ENCODE data around the gene ROPN1L. TPM values are rescaled to one million over a fixed set of nuclear protein-coding genes. Genes with fewer than 3 reads are reported as not detected.
A peak's percentile ranks its signal among the peaks of the same experiment; 100 is the strongest.

The ROPN1L gene
- total RNA-seq, 2 donors from 2014 or later = 4.7 to 5.3 TPM

DNA sequence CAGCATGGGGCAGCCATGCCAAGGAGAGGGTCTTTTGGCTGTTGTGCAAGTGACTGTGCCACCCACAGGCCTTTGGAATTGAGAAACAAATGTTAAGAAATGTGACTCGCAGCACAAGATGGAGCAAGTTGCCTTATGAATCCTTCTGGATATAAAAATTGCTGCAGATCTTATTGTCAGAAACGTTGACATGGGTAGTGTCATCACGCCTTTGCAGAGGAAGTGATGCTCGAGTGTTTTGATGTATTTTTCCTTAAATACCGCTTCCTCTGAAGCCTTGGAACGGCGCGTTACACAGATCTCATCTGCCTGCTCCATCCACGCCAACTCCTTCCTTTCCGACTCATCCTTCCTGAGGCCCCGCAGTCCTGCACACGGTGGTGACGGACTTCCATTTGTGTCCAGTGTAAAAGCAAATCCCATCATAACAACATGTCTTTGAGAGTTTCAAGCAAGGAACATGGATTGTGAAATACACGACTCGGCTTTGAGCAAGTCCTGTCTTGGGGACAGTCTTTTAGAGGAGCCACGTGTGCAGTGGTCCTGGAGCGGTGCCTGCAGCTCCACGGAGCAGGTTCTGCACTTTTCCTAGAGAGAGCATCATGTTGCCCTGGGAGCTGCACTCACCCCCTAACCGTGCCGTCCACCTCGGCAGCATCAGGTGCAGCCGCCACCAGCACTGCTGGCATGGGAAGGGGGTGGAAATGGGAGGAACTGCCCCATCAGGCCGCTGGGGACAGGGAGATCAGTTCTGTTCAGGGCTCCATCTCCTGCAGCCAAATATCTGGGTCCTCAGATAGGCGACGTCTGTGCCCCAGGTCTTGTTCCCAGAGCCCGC, 15.1 kb downstream of the ROPN1L start:
- peak overlapping the region; percentile 51 for H3K27ac Mint-ChIP-seq
- H3K4me3 Mint-ChIP-seq = peak overlapping the region; percentile 9

DNA sequence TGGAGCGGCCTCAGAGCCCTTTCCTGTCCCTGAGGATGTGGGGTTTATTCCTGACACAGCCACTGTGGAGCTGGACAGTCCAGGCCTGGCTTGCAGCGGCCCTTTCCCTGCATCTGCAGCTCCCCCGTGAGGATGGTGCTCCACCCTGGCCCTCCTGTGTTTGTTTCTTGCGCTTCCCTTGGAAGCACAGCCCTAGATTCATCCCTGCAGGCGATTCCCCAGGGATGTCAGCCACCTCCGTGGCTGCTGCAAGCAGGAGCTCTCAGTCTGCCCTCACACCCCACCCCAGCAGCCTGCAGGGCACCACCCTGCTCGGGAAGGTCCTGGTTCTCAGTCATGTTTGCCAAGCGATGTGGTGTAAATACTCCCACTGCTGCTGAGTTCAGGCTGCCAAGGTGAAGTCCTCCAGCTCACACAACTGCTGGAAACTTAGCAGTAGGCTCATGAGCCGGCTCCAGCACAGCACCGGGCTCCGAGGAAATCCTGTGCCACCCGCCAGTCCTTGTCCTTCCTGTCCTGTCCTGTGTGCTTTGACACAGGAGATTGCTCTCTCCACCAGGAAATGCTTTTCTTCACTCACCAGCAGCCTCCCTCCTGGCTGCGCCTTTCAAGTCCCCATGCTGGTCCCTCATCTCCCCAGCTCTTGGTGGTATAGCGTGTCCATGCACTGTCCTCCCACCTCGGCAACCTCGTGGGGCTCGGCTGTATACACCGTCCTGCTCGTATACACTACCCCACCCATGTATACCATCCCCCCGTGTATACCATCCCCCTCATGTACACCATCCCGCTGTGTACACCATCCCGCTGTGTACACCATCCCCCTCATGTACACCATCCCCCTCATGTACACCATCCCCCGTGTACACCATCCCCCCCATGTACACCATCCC, 16.2 kb downstream of the ROPN1L start:
- no peak overlapping the region for H3K27ac Mint-ChIP-seq
- peaks cover 4% of the 10 kb centered on the region for H3K27me3 Mint-ChIP-seq
- DNase-seq = no peak
- H3K9me3 ChIP-seq (ENCODE audit: control insufficient read depth, low read length, poor library complexity, severe bottlenecking) = no peaks in the 10 kb centered on the region
- no peak for ATAC-seq
- no peak overlapping the region for H3K4me3 Mint-ChIP-seq
- H3K36me3 Mint-ChIP-seq (ENCODE audit: low read depth) = peaks cover 4% of the 10 kb centered on the region
- peaks cover 12% of the 10 kb centered on the region for H3K4me1 Mint-ChIP-seq

More for the DNA sequence above, 15.1 kb downstream of the ROPN1L start:
- Mint-ChIP-seq H3K27me3 (peaks cover 4% of the 10 kb centered on the region), H3K4me1 (peaks cover 19% of the 10 kb centered on the region), H3K36me3 (ENCODE audit: low read depth) (peaks cover 4% of the 10 kb centered on the region)
- no peaks in the 10 kb centered on the region for H3K9me3 ChIP-seq (ENCODE audit: control insufficient read depth, low read length, poor library complexity, severe bottlenecking)
- ATAC-seq (no peak), DNase-seq (no peak)

DNA sequence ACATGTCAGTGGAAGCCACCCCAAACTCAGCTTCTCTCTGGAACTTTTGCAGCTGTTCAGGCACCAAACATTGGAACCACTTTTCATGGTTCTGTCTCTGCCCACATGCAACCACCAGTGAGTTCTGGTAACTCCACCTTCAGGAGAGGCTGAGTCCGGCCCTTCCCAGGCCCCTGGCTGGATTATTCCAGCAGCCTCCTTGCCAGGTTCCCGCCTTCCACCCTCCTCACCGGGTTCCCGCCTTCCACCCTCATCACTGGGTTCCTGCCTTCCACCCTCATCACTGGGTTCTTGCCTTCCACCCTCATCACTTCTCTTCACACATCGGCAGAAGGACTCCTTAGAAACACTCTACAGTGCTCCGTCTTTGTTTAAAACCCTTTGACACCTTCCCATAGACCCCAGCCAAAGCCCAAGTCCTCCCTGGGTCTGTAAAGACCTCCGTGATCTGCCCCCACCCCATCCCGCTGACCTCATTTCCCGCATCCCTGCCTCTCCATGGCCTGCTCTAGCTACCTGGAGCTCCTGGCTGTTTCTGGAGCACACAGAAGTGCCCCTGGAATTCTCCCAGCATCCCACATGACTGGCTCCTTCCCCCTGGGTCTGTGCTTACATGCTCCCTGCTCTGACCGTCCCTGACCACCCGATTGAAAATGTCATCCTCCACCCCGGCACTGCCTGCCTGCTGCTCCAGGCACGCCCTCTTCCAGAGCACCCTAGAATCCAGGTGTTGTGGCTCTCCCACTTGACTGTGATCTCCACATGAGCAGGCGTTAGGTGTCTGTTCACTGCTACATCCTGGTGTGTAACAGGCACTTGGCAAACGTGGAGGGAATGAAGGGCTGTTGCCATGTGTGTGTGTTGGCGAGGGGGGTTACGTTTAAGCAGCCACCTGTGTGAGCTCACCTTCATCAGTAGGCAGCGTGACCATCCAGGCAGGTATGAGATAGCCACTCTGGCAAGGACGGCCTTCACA, 17.7 kb downstream of the ROPN1L start:
- Mint-ChIP-seq H3K4me1 (peaks cover 15% of the 10 kb centered on the region), H3K36me3 (ENCODE audit: low read depth) (peaks cover 9% of the 10 kb centered on the region), H3K4me3 (no peak overlapping the region), H3K27ac (no peak overlapping the region), H3K27me3 (peaks cover 9% of the 10 kb centered on the region)
- ATAC-seq = no peak
- no peak for DNase-seq
- no peaks in the 10 kb centered on the region for H3K9me3 ChIP-seq (ENCODE audit: control insufficient read depth, low read length, poor library complexity, severe bottlenecking)

DNA sequence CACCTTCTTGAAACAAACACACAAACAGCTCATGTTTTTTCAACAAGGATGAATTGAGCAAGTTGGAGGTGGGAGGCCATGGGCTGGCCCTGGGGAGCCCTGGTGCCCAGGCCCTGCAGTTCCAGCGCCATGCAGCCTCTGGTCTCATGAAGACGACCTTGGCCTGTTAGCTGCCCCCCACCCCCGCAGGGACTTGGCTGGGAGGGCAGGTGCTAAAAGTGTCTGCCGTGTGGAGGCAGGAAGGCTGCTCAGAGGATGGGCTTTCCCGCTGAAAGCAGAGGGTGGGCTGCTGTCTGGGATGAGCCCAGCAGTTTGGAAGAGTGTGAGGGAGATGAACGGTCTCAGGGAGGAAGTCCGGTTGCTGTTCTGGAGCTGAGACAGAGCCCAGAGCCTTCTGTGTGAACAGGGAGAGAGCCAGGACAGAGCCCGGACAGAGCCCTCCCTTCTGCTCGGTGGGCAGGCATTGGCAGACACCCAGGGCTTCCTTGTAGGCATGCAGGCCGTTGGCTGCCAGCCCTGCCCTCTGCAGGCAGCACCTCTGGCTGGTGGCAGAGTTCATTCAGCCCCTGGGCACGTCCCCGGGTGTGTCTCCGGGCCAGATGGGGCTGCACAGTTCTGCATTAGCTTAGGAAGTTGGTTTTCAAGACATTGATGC, 18.7 kb downstream of the ROPN1L start:
- peaks cover 10% of the 10 kb centered on the region for H3K27me3 Mint-ChIP-seq
- no peak for ATAC-seq
- no peak overlapping the region for H3K27ac Mint-ChIP-seq

DNA sequence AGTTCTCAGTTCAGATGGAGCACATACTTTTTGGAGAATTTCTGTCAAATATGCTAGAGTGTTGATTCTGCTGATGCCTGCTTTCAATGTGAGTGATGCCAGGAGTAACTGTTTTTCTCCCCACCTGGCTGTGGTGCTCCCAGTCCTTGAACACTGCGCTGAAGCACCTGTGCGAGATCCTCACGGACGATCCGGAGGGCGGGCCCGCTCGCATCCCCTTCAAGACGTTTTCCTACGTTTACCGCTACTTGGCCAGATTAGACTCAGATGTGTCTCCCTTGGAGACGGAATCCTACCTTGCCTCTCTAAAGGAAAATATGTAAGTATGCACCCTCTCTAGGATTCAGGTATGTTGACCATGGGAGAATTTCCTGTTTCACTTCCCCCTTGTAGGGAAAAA, 19.4 kb downstream of the ROPN1L start:
- Mint-ChIP-seq H3K4me1 (peaks cover 15% of the 10 kb centered on the region), H3K27me3 (peaks cover 10% of the 10 kb centered on the region), H3K4me3 (no peak overlapping the region), H3K36me3 (ENCODE audit: low read depth) (peaks cover 8% of the 10 kb centered on the region), H3K27ac (no peak overlapping the region)
- DNase-seq = no peak
- ATAC-seq = no peak
- no peaks in the 10 kb centered on the region for H3K9me3 ChIP-seq (ENCODE audit: control insufficient read depth, low read length, poor library complexity, severe bottlenecking)

More for the DNA sequence above, 18.7 kb downstream of the ROPN1L start:
- Mint-ChIP-seq H3K4me3 (no peak overlapping the region), H3K4me1 (peaks cover 15% of the 10 kb centered on the region), H3K36me3 (ENCODE audit: low read depth) (peaks cover 8% of the 10 kb centered on the region)
- H3K9me3 ChIP-seq (ENCODE audit: control insufficient read depth, low read length, poor library complexity, severe bottlenecking) = no peaks in the 10 kb centered on the region
- DNase-seq = no peak

DNA sequence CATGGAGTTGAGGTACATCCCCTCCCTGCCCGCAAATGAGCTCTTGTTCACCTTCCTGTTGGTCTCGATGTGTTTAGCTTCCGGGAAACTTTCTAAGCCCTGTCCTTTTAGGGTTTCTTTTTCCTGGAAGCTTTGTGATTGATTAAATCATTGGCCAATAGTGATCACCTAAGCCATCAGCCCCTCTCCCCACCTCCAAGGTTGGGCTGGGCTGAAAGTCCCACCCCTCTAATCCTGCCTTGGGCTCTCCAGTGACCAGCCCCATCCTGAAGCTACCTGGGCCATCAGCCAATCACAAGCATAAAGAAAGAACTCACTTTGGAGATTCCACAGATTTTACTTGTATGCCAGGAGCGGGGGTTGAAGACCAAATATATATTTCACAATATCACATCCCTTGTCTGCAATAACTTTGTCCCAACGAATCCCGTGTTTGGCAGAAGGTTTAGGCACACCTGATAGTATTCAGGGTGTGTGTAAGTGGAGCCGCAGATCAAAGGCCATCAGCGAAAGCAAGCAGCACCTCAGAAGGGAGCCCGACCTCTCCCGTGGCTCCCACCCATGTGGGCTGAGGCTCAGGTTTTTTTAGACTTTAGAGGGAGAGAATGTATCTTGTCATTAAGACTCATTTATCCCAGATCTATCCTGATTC, 20.4 kb downstream of the ROPN1L start:
- H3K9me3 ChIP-seq (ENCODE audit: control insufficient read depth, low read length, poor library complexity, severe bottlenecking) = no peaks in the 10 kb centered on the region
- H3K27me3 Mint-ChIP-seq = peaks cover 10% of the 10 kb centered on the region
- no peak for DNase-seq
- H3K27ac Mint-ChIP-seq = no peak overlapping the region
- ATAC-seq = no peak
- no peak overlapping the region for H3K4me3 Mint-ChIP-seq
- H3K36me3 Mint-ChIP-seq (ENCODE audit: low read depth) = peaks cover 6% of the 10 kb centered on the region
- peaks cover 15% of the 10 kb centered on the region for H3K4me1 Mint-ChIP-seq

DNA sequence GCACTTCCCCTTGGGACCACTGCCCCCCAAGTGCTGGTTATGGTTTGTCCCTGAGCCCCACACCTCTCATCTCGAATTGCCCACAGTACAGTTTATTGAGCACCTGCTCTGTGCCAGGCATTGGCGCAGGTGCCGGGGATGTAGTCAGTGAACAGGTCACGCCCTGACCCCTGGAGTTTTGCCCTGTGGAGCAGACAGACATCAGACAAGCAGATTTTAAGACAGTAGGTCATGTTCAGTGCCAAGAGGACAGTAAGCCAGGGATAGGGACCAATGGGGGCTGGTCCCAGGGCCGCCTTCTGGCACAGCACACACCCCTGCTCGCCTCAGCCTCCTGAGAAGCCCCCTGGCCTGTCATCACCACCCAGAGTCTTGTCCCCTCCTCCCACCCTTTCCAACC, 21.9 kb downstream of the ROPN1L start:
- H3K9me3 ChIP-seq (ENCODE audit: control insufficient read depth, low read length, poor library complexity, severe bottlenecking) = no peaks in the 10 kb centered on the region
- H3K36me3 Mint-ChIP-seq (ENCODE audit: low read depth) = peaks cover 6% of the 10 kb centered on the region
- DNase-seq (no peak), ATAC-seq (no peak)
- peaks cover 10% of the 10 kb centered on the region for H3K27me3 Mint-ChIP-seq
- H3K4me3 Mint-ChIP-seq = no peak overlapping the region
- peaks cover 15% of the 10 kb centered on the region for H3K4me1 Mint-ChIP-seq
- no peak overlapping the region for H3K27ac Mint-ChIP-seq

DNA sequence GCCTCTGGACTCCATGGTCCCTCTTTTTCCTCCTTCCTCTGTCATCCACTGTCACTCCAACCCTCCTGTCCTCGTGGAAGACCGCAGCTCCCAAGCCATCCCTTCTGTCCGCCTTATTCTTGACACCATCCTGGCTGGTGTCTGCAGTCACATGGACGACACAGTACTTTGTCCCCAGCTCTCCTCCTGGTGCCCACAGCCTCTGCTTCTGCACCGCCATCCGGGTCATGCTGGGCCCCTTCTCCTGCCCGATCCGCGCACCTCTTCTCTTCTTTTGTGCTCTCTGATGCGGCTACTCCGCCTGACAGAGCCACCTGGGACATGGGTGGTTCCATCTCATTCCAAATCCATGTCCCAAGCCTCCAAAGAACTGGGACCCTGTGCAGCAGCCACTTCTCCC, 22.5 kb downstream of the ROPN1L start:
- Mint-ChIP-seq H3K27me3 (peaks cover 10% of the 10 kb centered on the region), H3K4me3 (no peak overlapping the region), H3K36me3 (ENCODE audit: low read depth) (peaks cover 6% of the 10 kb centered on the region), H3K4me1 (peaks cover 12% of the 10 kb centered on the region), H3K27ac (peak overlapping the region; percentile 59)
- ATAC-seq = no peak
- no peaks in the 10 kb centered on the region for H3K9me3 ChIP-seq (ENCODE audit: control insufficient read depth, low read length, poor library complexity, severe bottlenecking)
- DNase-seq = no peak

DNA sequence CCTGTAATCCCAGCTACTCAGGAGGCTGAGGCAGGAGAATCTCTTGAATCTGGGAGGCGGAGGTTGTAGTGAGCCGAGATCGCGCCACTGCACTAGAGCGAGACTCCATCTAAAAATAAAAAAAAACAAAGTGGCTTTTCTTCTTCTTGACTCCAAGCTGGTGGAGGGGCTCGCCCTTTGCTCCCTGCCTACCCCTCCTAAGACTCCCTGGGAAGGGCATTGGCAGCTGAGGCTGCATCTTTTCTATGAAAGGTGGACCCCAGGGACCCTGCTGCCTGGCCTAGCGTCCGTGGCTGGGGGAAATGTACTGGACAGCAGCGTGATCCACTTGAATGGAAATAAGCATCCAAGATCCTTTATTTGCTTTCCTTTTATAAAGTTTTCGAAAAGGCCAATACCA, 24.0 kb downstream of the ROPN1L start:
- Mint-ChIP-seq H3K4me3 (no peak overlapping the region), H3K27ac (no peak overlapping the region), H3K36me3 (ENCODE audit: low read depth) (peaks cover 6% of the 10 kb centered on the region), H3K27me3 (peaks cover 6% of the 10 kb centered on the region), H3K4me1 (peaks cover 6% of the 10 kb centered on the region)
- DNase-seq (no peak), ATAC-seq (no peak)
- no peaks in the 10 kb centered on the region for H3K9me3 ChIP-seq (ENCODE audit: control insufficient read depth, low read length, poor library complexity, severe bottlenecking)

DNA sequence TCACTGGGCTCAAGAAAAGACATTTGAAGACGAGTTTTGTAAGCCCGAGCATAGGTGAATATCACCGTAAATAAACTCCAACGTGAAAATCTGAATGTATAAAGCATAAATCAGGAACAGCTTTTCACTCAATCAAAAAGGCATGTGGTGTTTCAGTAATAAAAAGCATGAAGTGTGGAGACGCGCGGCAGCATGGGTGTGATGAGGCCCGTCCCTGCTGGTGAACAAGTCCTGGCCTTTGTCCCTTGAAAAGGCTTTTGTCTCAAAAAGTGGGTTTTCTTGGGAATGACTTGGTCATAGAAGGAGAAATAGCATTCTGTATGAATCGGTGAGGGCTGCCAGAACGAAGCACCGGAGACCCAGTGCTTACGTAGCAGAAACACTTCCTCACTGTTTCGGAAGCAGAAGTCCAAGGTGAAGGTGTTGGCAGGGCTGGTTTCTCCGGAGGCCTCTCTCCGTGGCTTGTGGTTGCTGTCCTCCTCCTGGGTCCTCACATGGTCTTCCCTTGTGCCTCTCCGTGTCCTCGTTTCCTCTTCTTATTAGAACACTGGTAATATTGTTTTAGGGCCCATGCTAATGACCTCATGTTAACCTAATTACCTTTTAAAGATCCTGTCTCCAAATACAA, 24.9 kb downstream of the ROPN1L start:
- no peaks in the 10 kb centered on the region for H3K9me3 ChIP-seq (ENCODE audit: control insufficient read depth, low read length, poor library complexity, severe bottlenecking)
- Mint-ChIP-seq H3K27me3 (peaks cover 6% of the 10 kb centered on the region), H3K36me3 (ENCODE audit: low read depth) (peaks cover 6% of the 10 kb centered on the region), H3K4me3 (no peak overlapping the region), H3K4me1 (peaks cover 6% of the 10 kb centered on the region), H3K27ac (peak overlapping the region; percentile 34)
- DNase-seq (no peak), ATAC-seq (no peak)

DNA sequence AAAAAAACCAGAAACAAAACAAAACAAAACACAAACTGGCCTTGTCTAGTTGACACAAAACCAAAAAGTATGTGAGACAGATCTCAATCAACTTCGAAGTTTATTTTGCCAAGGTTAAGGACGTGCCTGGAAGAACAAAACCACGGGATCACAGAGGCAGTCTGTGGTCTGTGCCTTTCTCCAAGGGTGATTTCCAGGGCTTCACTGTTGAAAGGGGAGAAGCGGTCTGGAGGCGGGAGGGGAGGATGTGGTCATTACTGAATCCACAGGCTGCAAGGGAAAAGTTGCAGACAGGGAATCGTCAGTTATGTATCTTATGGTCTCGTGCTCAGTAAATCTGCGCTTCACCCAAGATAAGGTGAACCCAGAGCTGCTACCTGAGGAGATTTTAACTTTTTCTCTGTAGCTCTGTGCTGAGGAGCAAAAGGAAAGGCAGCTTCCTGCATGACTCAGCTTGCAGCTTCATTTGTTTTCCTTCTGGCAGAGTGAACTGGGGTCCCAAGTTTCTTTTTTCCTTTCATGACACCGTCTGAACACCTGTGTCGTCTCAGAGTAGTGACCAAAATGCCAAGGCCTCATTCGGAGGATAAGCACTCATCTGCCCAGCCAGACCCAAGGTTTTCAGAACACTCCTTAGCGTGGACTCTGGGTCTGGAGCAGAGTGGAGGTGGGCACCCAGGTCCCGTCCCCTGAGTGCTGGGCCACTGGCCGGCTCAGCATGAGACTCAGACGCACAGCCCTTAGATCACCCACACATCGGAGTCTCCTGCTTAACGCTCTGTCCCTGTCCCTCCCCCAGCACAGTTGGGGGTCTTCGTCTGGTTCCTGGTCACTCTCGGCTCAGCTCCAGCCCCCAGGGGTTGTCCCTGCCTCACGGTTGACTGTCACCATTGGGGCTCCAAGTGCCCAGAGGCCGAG, 25.9 kb downstream of the ROPN1L start:
- H3K9me3 ChIP-seq (ENCODE audit: control insufficient read depth, low read length, poor library complexity, severe bottlenecking) = no peaks in the 10 kb centered on the region
- Mint-ChIP-seq H3K27ac (peak overlapping the region; percentile 34), H3K4me1 (peaks cover 6% of the 10 kb centered on the region), H3K27me3 (peaks cover 6% of the 10 kb centered on the region), H3K36me3 (ENCODE audit: low read depth) (peaks cover 6% of the 10 kb centered on the region), H3K4me3 (no peak overlapping the region)
- ATAC-seq (no peak), DNase-seq (no peak)

All from T-helper 17 cell (primary cell).